T-cell (primary cell): ENCODE results near the gene ARAP3. TPM values are rescaled to one million over a fixed set of nuclear protein-coding genes. Genes with fewer than 3 reads are reported as not detected.

Experiments
- ATAC-seq, 4 experiments: fragments of 200-7000 bp in 3 of 4; fragments of 150-1000 bp in 1 of 4; cut with Tn5 transposase; replicated peaks in 1 of 4; 1 replicate in 3 of 4; 2 replicates in 1 of 4; pipeline ENCODE4 v1.10.0; 2021; ENCODE audit warnings: moderate library complexity in 3 of 4, mild to moderate bottlenecking in 2 of 4, moderate number of reproducible peaks in 1 of 4
- CTCF ChIA-PET, 2 donors: fragments of 300-600 bp; sonication (Branson Sonifier 250); formaldehyde crosslinking; loops; one replicate each; lab custom pipeline; 2022; ENCODE audit warnings: antibody characterized with exemption in 2 of 2; lab: Charles Lee
- POLR2A ChIA-PET, 2 donors: fragments of 300-600 bp; sonication (Branson Sonifier 250); formaldehyde crosslinking; loops; one replicate each; lab custom pipeline; 2022; ENCODE audit warnings: antibody characterized with exemption in 2 of 2; lab: Charles Lee
- DNase-seq, 35 experiments: peaks; one replicate each; pipeline versions ENCODE4 v3.0.0 to v3.0.0-alpha.2; 2013 to 2023
- H3K27ac ChIP-seq: one replicate; pipeline ENCODE4 v1.5.1; 2013; ENCODE audit warnings: low read length
- H3K27me3 ChIP-seq, 2 experiments: replicated peaks in 1 of 2; 1 replicate in 1 of 2; 2 replicates in 1 of 2; pipeline versions ENCODE4 v1.6.1 to v1.7.0; 2013; ENCODE audit warnings: low read length in 1 of 2, mixed read lengths in 1 of 2; ENCODE audit not compliant: control insufficient read depth in 2 of 2, insufficient read depth in 2 of 2; ENCODE audit errors: extremely low read depth in 1 of 2
- H3K36me3 ChIP-seq, 2 donors: 1 replicate in 1 of 2; 2 replicates in 1 of 2; pipeline versions ENCODE4 v1.6.1 to v1.7.0; 2013; ENCODE audit warnings: low read length in 1 of 2; ENCODE audit not compliant: control insufficient read depth in 2 of 2, insufficient read depth in 1 of 2; ENCODE audit errors: extremely low read depth in 1 of 2
- H3K4me1 ChIP-seq, 2 experiments: 1 replicate in 1 of 2; 2 replicates in 1 of 2; pipeline versions ENCODE4 v1.6.1 to v1.7.0; 2013; ENCODE audit warnings: low read length in 2 of 2, mixed read lengths in 1 of 2; ENCODE audit not compliant: insufficient read depth in 2 of 2, control insufficient read depth in 1 of 2; ENCODE audit errors: extremely low read depth in 1 of 2
- H3K4me3 ChIP-seq, 2 donors: 1 replicate in 1 of 2; 2 replicates in 1 of 2; pipeline versions ENCODE4 v1.5.1 to v1.7.0; 2013; ENCODE audit warnings: mild to moderate bottlenecking in 2 of 2, low read length in 1 of 2, moderate library complexity in 1 of 2; ENCODE audit not compliant: control insufficient read depth in 1 of 2; ENCODE audit errors: extremely low read depth in 1 of 2
- H3K9me3 ChIP-seq: 2 replicates; pipeline ENCODE4 v1.7.0; 2013
- H3K27ac Mint-ChIP-seq, 2 donors: one replicate each; pipeline ENCODE4 v1.8.0; 2020 to 2021; ENCODE audit warnings: mild to moderate bottlenecking in 2 of 2, mixed read lengths in 2 of 2
- H3K27me3 Mint-ChIP-seq, 2 donors: one replicate each; pipeline ENCODE4 v1.8.0; 2021 to 2022; ENCODE audit warnings: mixed read lengths in 2 of 2
- H3K36me3 Mint-ChIP-seq: one replicate; pipeline ENCODE4 v1.8.0; 2021; ENCODE audit warnings: mixed read lengths
- H3K4me1 Mint-ChIP-seq, 3 donors: one replicate each; pipeline ENCODE4 v1.8.0; 2020 to 2022; ENCODE audit warnings: mixed read lengths in 3 of 3, mild to moderate bottlenecking in 1 of 3
- H3K4me3 Mint-ChIP-seq, 3 donors: one replicate each; pipeline ENCODE4 v1.8.0; 2020 to 2022; ENCODE audit warnings: mild to moderate bottlenecking in 3 of 3, mixed read lengths in 3 of 3, moderate library complexity in 3 of 3
- H3K9me3 Mint-ChIP-seq, 3 donors: one replicate each; pipeline ENCODE4 v1.8.0; 2020 to 2022; ENCODE audit warnings: mixed read lengths in 3 of 3
- WGBS: methylation state at CpG from one replicate; pipeline ENCODE4 v1.1.5; 2013; ENCODE audit warnings: missing lambda C conversion rate; ENCODE audit not compliant: insufficient coverage; 5-methylcytosine and 5-hydroxymethylcytosine counted together
- total RNA-seq, 35 experiments: library from RNA in 6 of 35; stranded (reverse) in 6 of 35; fragments of 120-200 nt in 1 of 35; gene quantifications; one replicate each; pipeline versions ENCODE4 v1.2.1 to v1.2.4 and lab custom pipeline; 2013 to 2026

Gene ARAP3
- total RNA-seq, 5 donors from 2014 or later (not counting 1 experiment from before 2014, with no cell fraction given), result 1.2 to 25.6 (median 20.5) TPM

DNA sequence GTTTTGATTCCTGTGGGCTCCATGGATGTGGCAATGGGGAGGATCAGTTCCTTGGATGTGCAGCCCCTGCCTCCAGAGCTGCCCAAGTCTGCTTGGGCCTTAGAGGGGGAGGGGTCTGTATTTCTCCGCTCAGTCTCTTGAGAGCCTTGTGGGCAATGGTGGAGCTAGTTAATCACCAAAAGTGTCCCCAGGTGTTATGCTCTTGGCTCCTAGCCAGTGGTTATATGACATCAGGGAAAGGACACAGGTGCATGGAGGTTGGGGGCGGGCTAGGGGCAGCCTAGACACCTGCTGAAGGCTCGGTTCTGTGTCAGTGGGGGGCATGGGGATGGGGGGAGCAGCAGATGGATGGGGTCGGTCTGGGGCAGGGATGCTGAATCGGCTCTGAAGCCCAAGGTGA lies 12.4 kb upstream of the ARAP3 start:
- no peak overlapping the region for H3K4me3 ChIP-seq
- H3K27me3 ChIP-seq, result peaks cover 0 to 36% of the 10 kb centered on the region in 2 experiments
- no peaks in the 10 kb centered on the region for H3K36me3 ChIP-seq
- no peaks in the 10 kb centered on the region for H3K36me3 Mint-ChIP-seq
- no peak for DNase-seq
- no peak for ATAC-seq
- 84% methylated on average over 5 of the region's 5 CpGs for WGBS
- H3K4me1 ChIP-seq, result peaks cover 0 to 20% of the 10 kb centered on the region in 2 experiments
- no peaks in the 10 kb centered on the region for H3K9me3 Mint-ChIP-seq
- peaks cover 18 to 36% of the 10 kb centered on the region in 2 donors for H3K27me3 Mint-ChIP-seq
- ChIA-PET CTCF (interaction anchor here (0.6 to 3.6 kb wide), 4 partner anchors 58 to 294 kb away, joined by 5 to 27 read pairs (median 8); partner anchors contain the start of genes HDAC3 (in 1 of the 2), PCDH1 (in 1 of the 2) and RELL2 (in 1 of the 2)), POLR2A (no interaction called here)
- no peak overlapping the region for H3K27ac ChIP-seq
- no peaks in the 10 kb centered on the region for H3K9me3 ChIP-seq
- H3K4me3 Mint-ChIP-seq, result no peak overlapping the region
- peak overlapping the region in 1 of 2 donors; percentile 32 for H3K27ac Mint-ChIP-seq
- peaks cover 23 to 25% (median 25%) of the 10 kb centered on the region in 3 donors for H3K4me1 Mint-ChIP-seq

GRCh38 chr5:141692919-141693725 lies 11.1 kb upstream of the ARAP3 start:
- Mint-ChIP-seq H3K36me3 (no peaks in the 10 kb centered on the region), H3K9me3 (no peaks in the 10 kb centered on the region), H3K4me1 (peaks cover 23 to 25% (median 25%) of the 10 kb centered on the region in 3 donors), H3K27me3 (peaks cover 18 to 31% of the 10 kb centered on the region in 2 donors), H3K27ac (peak overlapping the region; percentile 81 to 86), H3K4me3 (peak overlapping the region; percentile 64 to 73 (median 66))
- no peaks in the 10 kb centered on the region for H3K9me3 ChIP-seq
- CTCF ChIA-PET, result interaction anchor here (0.6 to 4.0 kb wide), 17 partner anchors 8 to 451 kb away, joined by 3 to 75 read pairs (median 5); partner anchors contain the start of genes PCDH1 (in 2 of the 2), ARAP3 (in 1 of the 2), DELE1 (in 1 of the 2) and PCDH12 (in 1 of the 2)
- 36% methylated on average over 14 of the region's 25 CpGs for WGBS
- no peaks in the 10 kb centered on the region for H3K36me3 ChIP-seq
- POLR2A ChIA-PET, result no interaction called here
- H3K4me3 ChIP-seq, result no peak overlapping the region
- peak; percentile 12 to 73 (median 50) for DNase-seq
- ATAC-seq, result peak; percentile 74 to 89 (median 84)
- peak overlapping the region; percentile 67 for H3K27ac ChIP-seq
- peaks cover 0 to 28% of the 10 kb centered on the region in 2 experiments for H3K27me3 ChIP-seq
- peaks cover 0 to 20% of the 10 kb centered on the region in 2 experiments for H3K4me1 ChIP-seq

GRCh38 chr5:141692533-141692888 lies 10.5 kb upstream of the ARAP3 start:
- no peaks in the 10 kb centered on the region for H3K9me3 Mint-ChIP-seq
- peak overlapping the region in 1 of 2 donors; percentile 34 for H3K4me3 ChIP-seq
- WGBS, result 50% methylated on average over 5 of the region's 5 CpGs
- ChIA-PET POLR2A (no interaction called here), CTCF (interaction anchor here (0.6 to 4.0 kb wide), 27 partner anchors 8 to 918 kb away, joined by 3 to 75 read pairs (median 5); partner anchors contain the start of genes PCDH1 (in 2 of the 2), ARAP3 (in 1 of the 2), DELE1 (in 1 of the 2) and PCDH12 (in 1 of the 2))
- H3K27ac Mint-ChIP-seq, result peak overlapping the region; percentile 44 to 81
- peaks cover 0 to 23% of the 10 kb centered on the region in 2 experiments for H3K27me3 ChIP-seq
- DNase-seq, result peak in 1 of 35 experiments; percentile 17
- H3K27ac ChIP-seq, result no peak overlapping the region
- no peaks in the 10 kb centered on the region for H3K9me3 ChIP-seq
- peaks cover 15 to 25% of the 10 kb centered on the region in 2 donors for H3K27me3 Mint-ChIP-seq
- H3K4me1 Mint-ChIP-seq, result peaks cover 23 to 25% (median 25%) of the 10 kb centered on the region in 3 donors
- H3K4me3 Mint-ChIP-seq, result peak overlapping the region; percentile 64 to 73 (median 66)
- no peaks in the 10 kb centered on the region for H3K36me3 Mint-ChIP-seq
- peaks cover 0 to 20% of the 10 kb centered on the region in 2 experiments for H3K4me1 ChIP-seq
- ATAC-seq, result no peak
- no peaks in the 10 kb centered on the region for H3K36me3 ChIP-seq

DNA sequence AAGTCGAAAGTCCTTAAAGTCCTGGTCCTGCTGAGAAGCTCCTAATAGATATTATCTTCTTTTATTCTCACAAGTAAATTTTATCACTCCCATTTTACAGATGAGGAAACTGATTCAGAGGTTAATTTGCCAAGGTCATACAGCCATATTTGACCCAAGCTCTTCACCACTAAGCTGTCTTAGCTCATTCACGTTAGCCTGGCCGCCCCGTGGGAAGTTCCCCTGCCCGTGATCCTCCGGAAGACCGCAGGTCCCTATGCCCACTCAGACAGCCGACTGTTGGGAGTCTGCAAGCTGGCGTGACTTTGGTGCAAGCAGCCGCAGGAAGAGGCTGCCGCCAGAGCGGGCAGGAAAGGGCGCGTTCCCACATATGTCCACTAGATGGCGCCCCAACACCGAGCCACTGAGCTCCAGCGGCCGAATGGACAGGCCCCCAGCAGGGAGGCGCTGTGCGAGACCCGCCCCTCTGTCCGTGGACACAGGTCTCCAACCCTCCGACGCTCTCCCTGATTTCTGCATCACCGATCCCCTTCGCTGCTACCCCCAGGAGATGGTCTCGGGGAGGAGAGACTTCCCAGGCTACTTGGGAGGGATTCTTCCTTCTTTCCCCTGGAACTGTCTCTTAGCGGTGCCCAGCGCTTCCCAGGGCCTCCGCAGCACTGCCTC lies 10.0 kb upstream of the ARAP3 start:
- no peaks in the 10 kb centered on the region for H3K9me3 Mint-ChIP-seq
- WGBS, result 3% methylated on average over 23 of the region's 30 CpGs
- DNase-seq (peak; percentile 42 to 91 (median 75)), ATAC-seq (peak; percentile 68 to 84 (median 78))
- peak overlapping the region; percentile 34 to 44 for H3K27ac Mint-ChIP-seq
- Histone ChIP-seq H3K27ac (no peak overlapping the region), H3K36me3 (no peaks in the 10 kb centered on the region), H3K4me3 (peak overlapping the region; percentile 34 to 39), H3K27me3 (peaks cover 0 to 25% of the 10 kb centered on the region in 2 experiments), H3K9me3 (no peaks in the 10 kb centered on the region), H3K4me1 (peaks cover 0 to 20% of the 10 kb centered on the region in 2 experiments)
- H3K4me1 Mint-ChIP-seq, result peaks cover 23 to 25% (median 25%) of the 10 kb centered on the region in 3 donors
- H3K36me3 Mint-ChIP-seq, result no peaks in the 10 kb centered on the region
- peak overlapping the region; percentile 60 to 73 (median 66) for H3K4me3 Mint-ChIP-seq
- peaks cover 13 to 20% of the 10 kb centered on the region in 2 donors for H3K27me3 Mint-ChIP-seq
- ChIA-PET CTCF (interaction anchor here (0.5 to 4.0 kb wide), 29 partner anchors 8 to 918 kb away, joined by 3 to 75 read pairs (median 4); partner anchors contain the start of genes PCDH1 (in 2 of the 2), RNF14 (in 2 of the 2), ARAP3 (in 1 of the 2) and DELE1 (in 1 of the 2)), POLR2A (no interaction called here)

GRCh38 chr5:141691286-141691866 lies 9.3 kb upstream of the ARAP3 start:
- POLR2A ChIA-PET, result no interaction called here
- H3K9me3 Mint-ChIP-seq, result no peaks in the 10 kb centered on the region

More at GRCh38 chr5:141691286-141691866, 9.3 kb upstream of the ARAP3 start:
- H3K27ac ChIP-seq, result no peak overlapping the region
- peaks cover 23 to 25% (median 25%) of the 10 kb centered on the region in 3 donors for H3K4me1 Mint-ChIP-seq
- peaks cover 8 to 17% of the 10 kb centered on the region in 2 donors for H3K27me3 Mint-ChIP-seq
- H3K27me3 ChIP-seq, result peaks cover 0 to 21% of the 10 kb centered on the region in 2 experiments
- WGBS, result 70% methylated on average over 4 of the region's 9 CpGs
- CTCF ChIA-PET, result interaction anchor here (0.5 to 4.0 kb wide), 27 partner anchors 9 to 919 kb away, joined by 3 to 75 read pairs (median 5); partner anchors contain the start of genes PCDH1 (in 2 of the 2), RNF14 (in 2 of the 2), ARAP3 (in 1 of the 2) and DELE1 (in 1 of the 2)
- no peaks in the 10 kb centered on the region for H3K9me3 ChIP-seq
- ATAC-seq (no peak), DNase-seq (no peak)
- H3K4me1 ChIP-seq, result peaks cover 0 to 20% of the 10 kb centered on the region in 2 experiments
- no peak overlapping the region for H3K4me3 ChIP-seq
- no peaks in the 10 kb centered on the region for H3K36me3 ChIP-seq
- H3K27ac Mint-ChIP-seq, result no peak overlapping the region
- H3K36me3 Mint-ChIP-seq, result no peaks in the 10 kb centered on the region
- H3K4me3 Mint-ChIP-seq, result no peak overlapping the region
